Stimulated activated CD8-positive, alpha-beta memory T cell treated with anti-CD3 and anti-CD28 coated beads, Interleukin-4, amount 100 ng/mL, for 1 hour (primary cell): Measurements from ENCODE around the gene OR5K1.

Experiments
- DNase-seq, 2 donors: peaks; one replicate each; pipeline ENCODE4 v3.0.0-alpha.2; 2020; ENCODE audit warnings: low read depth in 2 of 2, low spot score in 1 of 2

The OR5K1 gene

DNA sequence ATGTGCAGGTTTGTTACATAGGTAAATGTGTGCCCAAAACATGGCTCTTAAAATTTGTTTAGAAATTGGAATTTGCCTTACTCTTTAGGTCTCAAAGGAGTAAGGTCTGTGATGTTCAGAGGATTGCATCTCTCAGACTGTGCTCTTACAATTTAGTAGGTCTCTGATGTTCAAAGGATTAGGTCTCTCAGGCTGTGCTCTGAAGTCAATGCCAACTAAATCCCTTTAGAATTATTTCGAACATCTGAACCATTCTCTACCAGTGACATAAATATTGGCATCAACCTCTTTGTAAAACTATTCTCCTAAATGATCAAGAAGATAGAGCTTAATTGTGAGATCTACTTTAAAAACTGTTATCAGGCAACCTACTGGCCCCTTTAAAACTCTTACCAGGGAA, at the start of gene OR5K1:
Gene OR5K1, plus strand, starts transcription at position 301 of the 400 bp plus-strand sequence. CDS start 6,376 bp downstream, outside the sequence.
- no peak for DNase-seq

DNA sequence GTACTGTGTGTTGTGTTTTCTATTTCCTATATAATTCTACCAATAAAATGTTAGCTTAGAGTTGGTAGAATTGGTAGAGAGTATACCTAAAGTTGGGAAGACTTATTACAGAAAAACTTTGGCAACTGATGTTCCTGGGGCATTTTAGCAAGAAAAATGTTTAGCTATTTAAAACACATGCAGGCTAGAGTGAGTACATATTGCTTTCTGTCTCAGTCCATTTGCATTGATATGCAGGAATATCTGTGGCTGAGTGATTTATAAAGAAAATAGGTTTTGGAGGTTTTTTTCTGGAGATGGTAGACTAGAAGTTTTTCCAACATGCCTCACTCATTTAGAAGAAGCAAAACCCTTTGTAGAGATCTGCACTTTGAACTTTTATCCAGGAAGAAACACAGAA, 30.4 kb upstream of the OR5K1 start:
- no peak for DNase-seq

GRCh38 chr3:98433764-98434163, 29.2 kb upstream of the OR5K1 start:
- no peak for DNase-seq

DNA sequence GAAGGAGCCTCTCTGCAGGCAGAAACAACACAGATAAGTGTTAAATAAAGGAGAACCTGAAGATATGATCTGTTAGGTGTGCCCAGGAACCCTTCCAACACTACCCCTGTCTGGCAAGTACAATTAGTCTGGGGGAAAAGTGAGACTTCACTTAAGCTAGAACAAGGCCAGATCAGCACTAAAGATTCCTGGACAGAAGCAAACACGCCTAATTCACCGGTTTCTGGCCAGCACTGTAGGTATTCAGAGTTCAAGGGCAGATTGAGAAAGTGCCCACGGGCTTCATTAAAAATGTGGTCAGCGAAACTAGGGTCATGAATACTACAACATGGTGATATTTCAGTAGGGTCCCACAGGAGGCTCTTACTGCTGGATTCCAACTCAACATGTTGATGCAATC, 28.6 kb upstream of the OR5K1 start:
- DNase-seq: no peak

DNA sequence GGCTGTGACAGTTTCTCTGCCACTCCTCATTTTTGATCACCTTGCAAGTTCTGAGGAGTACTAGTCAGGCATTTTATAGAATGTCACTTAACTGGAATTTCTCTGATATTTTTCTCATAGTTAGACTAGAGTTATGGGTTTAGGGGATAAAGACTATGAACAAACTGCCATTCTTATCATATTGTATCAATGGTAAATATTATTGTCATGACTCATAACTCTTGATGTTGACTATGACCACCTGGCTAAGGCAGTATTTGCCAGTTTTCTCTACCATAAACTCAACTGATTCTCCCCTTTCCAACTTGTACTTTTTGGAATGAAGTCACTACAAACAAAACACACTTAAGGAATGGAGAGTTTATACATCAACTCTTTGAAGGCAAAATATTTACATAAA, 22.7 kb upstream of the OR5K1 start:
- no peak for DNase-seq

DNA sequence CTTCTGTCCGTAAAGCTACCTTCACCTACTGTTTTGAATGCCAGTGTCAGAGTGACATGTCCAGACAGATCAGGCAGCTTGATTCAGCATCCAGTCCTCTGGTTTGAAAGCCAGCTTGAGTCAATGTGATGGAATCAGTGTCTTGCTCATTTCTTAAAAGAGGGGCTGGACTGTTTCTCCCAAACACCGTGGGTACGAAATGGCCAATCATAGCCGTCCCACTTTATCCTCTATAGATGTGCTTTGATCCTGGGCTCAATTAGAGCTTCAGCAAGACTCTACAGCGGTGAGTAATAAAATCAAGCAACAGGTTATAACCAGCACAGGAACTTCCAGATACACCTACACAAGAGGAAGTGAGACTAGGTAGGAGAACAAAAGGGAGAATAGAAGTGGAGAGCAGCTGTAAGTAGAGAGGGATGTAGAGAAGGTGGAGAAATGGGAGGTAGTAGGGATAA, 17.0 kb upstream of the OR5K1 start:
- DNase-seq: no peak

- DNase-seq: no peak
These were observed 13.3 kb upstream of the OR5K1 start for GRCh38 chr3:98449606-98450193.

DNA sequence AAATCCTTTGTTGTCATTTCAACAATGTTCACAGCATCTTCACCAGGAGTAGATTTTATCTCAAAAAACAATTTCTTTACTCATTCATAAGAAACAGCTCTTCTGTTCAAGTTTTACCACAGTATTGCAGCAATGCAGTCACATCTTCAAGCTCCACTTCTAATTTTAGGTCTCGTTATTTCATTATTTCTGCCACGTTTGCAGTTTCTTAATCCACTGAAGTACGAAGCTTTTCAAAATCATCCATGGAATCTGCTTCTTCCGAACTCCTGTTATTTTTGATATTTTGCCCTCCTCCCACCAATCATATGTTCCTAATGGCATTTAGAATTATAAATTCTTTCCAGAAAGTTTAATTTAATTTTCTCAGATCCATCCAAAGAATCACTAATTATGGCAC, 12.6 kb upstream of the OR5K1 start:
- DNase-seq: no peak

DNA sequence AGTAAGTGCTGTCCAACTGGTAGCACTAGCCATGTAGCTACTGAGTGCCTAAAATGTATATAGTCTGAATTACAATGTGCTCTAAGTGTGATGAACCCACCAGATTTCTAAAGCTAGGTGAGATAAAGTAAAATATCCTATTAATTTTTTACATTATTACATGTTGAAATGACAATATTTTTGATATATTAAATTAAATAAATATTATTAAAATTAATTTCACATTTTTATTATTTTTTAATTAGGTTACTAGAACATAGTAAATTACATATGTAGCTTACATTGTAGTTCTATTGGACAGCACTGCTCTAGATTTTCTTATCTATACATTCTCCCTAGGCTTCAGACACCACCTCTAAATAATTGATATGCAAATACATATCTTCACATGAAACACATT, 9.2 kb upstream of the OR5K1 start:
- no peak for DNase-seq

DNA sequence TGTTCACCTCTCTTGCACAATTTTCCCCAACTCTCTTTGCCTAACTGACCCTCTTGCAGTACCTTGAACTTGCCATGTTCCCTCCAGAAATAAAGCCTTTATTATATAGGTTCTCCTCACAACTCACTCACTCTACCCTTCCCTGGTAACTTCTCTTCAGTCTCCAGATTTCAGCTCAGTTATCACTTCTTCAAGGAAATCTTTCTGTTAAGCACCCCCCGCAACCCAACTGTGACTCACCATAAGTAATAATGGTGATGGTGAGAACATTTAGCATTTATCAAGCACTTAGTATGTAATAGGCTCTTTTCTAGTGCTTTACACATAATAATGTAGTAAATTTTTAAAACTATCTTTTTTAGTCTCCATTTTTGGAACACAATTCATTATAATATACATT, 8.1 kb upstream of the OR5K1 start:
- DNase-seq: no peak

- no peak for DNase-seq
These were observed 5.5 kb upstream of the OR5K1 start for GRCh38 chr3:98457543-98457942.

DNA sequence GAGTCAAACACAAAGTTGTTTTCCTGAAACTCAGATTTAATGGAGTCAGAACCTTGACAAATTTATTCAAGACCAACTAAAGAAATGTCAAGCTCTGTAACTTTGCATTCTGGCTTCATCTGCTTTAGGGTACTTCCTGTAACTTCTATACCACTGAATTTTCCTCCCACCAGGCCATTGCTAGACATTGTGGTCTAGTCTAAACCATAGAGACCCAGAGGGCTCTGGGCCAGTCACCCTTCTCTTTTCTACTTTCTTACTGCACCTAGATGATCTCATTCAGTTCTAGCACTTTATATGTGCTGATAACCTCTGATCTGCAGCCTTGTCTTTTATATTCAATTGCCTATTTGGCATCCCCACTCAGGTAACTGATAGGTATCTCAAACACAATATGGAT, 2.8 kb upstream of the OR5K1 start:
- DNase-seq: no peak

GRCh38 chr3:98482717-98483482, 19.9 kb downstream of the OR5K1 start:
- no peak for DNase-seq

- DNase-seq: no peak
These were observed 20.6 kb downstream of the OR5K1 start for GRCh38 chr3:98483626-98484025.

- DNase-seq: no peak
These were observed 34.4 kb downstream of the OR5K1 start, which contains the start of gene OR5K2 for GRCh38 chr3:98497381-98497780. Gene OR5K2, plus strand, starts transcription at chr3:98497681. Its CDS starts 0 bp downstream, at chr3:98497681.

DNA sequence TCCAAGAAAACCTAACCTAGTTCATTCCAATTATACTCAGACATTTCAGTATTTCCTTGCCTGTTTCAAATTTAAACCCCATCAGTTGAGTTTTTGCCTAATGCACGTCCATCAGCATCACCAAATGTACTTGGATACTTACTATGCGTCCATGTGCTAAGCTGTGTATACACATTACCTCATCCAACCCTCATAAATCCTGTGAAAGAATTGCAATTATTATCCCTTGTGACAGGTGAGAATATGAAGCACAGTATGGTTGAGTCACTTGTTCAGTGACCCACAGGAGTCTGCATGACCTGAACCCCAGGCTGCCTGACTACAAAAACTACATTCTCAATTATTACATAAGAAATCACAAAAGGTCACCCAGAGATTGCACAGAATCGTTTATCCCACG, 37.0 kb downstream of the OR5K1 start:
- DNase-seq: no peak

DNA sequence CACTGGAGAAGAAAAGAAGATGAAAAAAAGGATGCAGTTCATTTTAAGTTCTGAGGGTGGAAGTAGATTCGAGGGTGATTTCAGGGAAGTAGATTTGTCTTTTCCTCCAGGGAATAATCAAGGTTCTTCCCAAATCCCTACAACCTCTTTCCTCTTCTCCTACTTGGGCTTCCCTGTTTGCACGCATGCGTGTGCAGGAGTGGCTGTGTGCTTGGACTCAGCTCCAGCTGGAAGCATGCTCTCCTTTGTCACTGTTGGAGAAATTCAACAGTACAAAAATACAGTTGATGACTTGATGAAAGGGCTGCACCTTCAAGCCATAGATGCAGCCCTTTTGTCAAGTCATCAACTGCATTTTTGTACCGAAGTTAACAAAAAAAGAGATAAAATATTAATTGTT, 38.3 kb downstream of the OR5K1 start:
- no peak for DNase-seq

- DNase-seq: no peak
These were observed 39.0 kb downstream of the OR5K1 start for GRCh38 chr3:98501863-98502576.

GRCh38 chr3:98504539-98504938, 41.5 kb downstream of the OR5K1 start:
- no peak for DNase-seq

DNA sequence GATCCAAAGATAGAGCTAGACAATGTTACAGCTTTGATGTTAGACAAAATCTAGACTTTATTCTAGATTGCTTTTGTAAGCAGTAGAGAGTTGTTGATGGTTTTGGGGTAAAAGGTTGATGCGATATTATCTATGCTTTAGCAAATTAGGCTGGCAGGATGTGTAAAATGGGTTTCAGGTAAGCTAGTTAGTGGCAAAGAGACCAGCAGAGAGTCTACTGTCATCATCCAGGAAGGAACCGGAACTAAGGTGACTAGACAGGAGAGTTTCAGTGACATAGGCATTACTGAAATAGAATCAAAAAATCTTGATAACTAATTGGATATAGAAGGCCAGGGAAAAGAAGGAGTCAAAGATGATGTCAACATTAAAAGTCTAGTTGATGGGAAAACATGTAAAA, 45.6 kb downstream of the OR5K1 start:
- no peak for DNase-seq

- no peak for DNase-seq
These were observed 49.6 kb downstream of the OR5K1 start for GRCh38 chr3:98512576-98512975.

DNA sequence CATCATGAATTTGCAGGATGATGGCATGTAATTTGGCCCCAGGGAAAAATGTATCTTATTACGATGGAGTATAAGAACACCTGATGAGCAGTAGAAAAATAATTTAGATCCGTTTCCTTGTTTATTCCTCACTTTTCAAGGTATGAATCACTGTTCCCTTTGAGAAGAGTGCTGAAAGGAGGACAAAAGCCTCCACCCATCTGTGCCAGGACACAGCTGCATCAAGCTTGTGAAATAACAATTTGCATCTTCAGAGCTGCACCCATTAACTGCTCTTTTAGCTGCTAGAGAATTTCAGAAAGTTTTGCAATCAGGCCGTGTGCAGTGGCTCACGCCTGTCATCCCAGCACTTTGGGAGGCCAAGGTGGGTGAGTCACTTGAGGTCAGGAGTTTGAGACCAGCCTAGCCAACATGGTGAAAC, 50.1 kb downstream of the OR5K1 start:
- no peak for DNase-seq
